ENCODE measurements around the gene TRAP1.

The TRAP1 gene

DNA sequence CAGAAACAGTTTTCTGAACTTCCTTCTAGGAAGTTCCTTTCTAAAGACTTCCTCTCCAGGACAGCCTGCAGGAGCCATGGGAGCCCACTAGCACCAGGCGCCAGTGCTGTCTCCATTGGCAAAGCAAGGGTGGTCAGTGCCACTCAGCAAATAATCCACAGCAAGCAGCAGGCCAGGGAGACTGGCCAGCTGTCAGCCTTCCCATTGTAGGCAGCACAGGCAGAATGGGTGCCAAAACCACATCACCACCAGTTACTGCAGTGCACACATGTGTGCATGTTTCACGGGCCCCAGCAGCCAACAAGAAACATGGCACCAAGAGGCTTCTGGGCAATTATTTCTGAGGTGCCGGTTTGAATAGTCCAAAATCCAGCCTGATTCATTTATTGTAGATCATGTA lies 36.1 kb downstream of the TRAP1 start:
- no peak overlapping the region for H3K4me3 ChIP-seq (ENCODE audit: low read depth, low read length)
- H3K36me3 ChIP-seq (ENCODE audit: control insufficient read depth, insufficient read depth, low read length): peaks cover 45% of the 10 kb centered on the region
- H3K27me3 ChIP-seq (ENCODE audit: control insufficient read depth, insufficient read depth, low read length): no peaks in the 10 kb centered on the region
- no peaks in the 10 kb centered on the region for H3K4me1 ChIP-seq (ENCODE audit: control insufficient read depth, insufficient read depth, low read length)
- no peak overlapping the region for H3K9ac ChIP-seq (ENCODE audit: low read depth, low read length)
- H3K9me3 ChIP-seq (ENCODE audit: control insufficient read depth, insufficient read depth, low read length): no peaks in the 10 kb centered on the region

DNA sequence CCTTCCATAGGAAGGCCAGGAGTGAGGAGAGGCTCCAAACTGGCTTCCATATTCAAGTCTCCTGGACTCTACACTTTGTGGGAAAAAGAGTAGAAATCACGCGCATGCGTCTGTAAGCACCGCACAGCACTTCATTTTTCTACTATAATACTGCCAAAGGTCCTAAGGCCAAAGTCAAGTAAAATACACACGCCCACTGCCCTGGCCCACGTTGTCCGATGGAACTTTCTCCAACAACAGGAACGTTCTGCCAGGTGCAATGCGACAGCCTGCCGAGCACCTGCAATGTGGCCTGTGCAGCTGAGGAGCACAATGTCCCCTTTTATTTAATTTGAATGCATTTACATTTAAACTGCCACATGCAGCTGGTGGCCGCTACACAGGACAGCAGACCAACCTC lies 39.3 kb downstream of the TRAP1 start:
- Histone ChIP-seq H3K36me3 (ENCODE audit: control insufficient read depth, insufficient read depth, low read length) (peaks cover 55% of the 10 kb centered on the region), H3K4me3 (ENCODE audit: low read depth, low read length) (no peak overlapping the region), H3K9ac (ENCODE audit: low read depth, low read length) (no peak overlapping the region), H3K27me3 (ENCODE audit: control insufficient read depth, insufficient read depth, low read length) (no peaks in the 10 kb centered on the region), H3K9me3 (ENCODE audit: control insufficient read depth, insufficient read depth, low read length) (no peaks in the 10 kb centered on the region), H3K4me1 (ENCODE audit: control insufficient read depth, insufficient read depth, low read length) (no peaks in the 10 kb centered on the region)

DNA sequence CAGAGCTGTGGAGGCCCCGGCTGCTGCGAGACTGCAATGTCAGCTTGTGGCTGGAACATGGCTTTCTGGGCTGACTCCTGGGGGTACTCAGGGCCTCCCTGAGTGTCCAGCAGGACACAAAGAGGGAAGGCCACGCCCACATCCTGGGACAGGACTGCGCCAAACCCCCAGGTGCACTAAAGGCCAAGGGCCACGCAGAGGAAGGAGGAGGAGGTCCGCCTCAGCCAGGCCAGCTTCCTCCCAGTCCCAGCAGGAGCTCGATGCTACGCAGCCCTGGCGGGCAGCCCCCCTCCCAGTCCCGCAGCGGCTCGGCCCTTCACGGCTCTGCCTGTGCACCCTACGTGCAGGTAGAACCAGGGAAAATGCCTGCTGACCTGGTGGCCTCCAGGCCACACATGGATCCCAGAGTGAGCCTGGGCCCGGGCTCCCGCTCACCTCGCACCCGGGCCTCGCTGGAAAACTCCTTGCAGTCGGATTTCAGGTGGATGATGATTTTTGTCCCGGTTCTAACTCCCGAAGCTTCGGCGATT lies 41.7 kb downstream of the TRAP1 start:
- H3K4me1 ChIP-seq (ENCODE audit: control insufficient read depth, insufficient read depth, low read length): no peaks in the 10 kb centered on the region
- H3K4me3 ChIP-seq (ENCODE audit: low read depth, low read length): no peak overlapping the region
- H3K9me3 ChIP-seq (ENCODE audit: control insufficient read depth, insufficient read depth, low read length): no peaks in the 10 kb centered on the region
- no peaks in the 10 kb centered on the region for H3K27me3 ChIP-seq (ENCODE audit: control insufficient read depth, insufficient read depth, low read length)
- no peak overlapping the region for H3K9ac ChIP-seq (ENCODE audit: low read depth, low read length)
- H3K36me3 ChIP-seq (ENCODE audit: control insufficient read depth, insufficient read depth, low read length): peaks cover 75% of the 10 kb centered on the region

DNA sequence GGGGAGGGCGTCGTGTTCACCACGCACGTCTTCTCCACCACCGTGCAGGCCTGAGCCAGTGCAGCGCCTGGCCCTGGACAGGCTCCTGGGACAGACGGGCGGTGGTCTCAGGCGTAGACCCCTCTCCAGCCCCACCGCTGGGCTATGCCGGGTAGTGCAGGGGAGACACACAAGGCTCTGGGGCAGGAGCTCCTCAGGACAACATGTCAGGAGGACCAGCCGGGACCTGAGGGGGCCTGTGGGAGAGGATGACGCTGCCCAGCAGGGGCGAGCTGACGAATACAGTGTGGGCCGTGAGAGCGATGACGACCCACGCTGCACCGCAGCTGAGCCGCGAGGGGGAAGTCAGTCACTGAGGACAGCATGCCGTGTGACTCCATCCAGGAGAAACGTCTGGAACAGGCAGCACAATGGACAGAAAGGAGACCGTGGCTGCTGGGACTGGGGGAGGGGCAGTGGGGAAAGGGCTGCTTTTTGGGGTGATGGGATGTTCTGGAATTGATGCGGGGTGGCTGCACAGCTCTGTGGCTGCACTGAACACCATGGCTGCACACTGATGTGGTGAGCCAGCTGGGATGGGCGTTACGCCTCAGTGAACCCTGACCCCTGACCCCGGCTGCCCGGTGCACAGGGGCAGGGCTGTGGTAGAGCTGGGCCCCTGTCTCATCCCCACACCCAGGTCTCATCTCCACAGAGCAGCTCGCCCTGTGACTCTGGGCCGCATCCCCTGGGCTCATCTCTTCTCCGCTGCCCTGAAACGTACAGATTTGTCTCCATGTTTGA lies 42.6 kb downstream of the TRAP1 start:
- peaks cover 76% of the 10 kb centered on the region for H3K36me3 ChIP-seq (ENCODE audit: control insufficient read depth, insufficient read depth, low read length)
- no peaks in the 10 kb centered on the region for H3K9me3 ChIP-seq (ENCODE audit: control insufficient read depth, insufficient read depth, low read length)

DNA sequence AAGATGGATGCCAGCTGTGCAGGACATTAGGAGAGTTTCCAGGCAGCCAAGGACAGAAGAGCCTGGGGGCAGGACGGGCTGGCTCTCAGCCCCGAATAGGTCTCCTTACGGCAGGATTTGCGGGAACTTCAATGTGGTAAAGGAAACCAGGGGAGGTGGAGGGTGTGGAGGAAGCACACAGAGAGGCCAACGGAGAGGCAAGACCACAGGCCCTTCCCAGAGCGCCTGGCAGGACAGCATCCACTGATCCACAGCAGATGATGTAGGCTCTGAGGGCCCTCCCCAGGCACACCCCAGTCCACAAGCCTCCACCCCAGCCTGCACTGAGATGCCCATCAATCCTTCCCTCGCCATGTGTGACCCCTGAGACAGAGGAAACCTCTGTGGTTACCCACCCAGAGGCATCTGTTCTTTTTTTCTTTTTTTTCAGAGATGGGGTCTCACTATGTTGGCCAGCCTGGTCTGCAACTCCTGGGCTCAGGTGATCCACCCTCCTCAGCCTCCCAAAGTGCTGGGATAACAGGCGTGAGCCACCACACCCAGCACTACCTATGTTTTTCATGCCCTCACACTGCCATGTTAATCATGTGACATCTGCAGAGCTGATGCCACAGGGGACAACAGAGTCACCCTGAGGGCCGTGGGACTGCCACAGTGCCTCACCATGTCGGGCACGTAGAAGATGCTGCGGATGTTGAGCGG lies 43.5 kb downstream of the TRAP1 start:
- Histone ChIP-seq H3K9me3 (ENCODE audit: control insufficient read depth, insufficient read depth, low read length) (no peaks in the 10 kb centered on the region), H3K4me3 (ENCODE audit: low read depth, low read length) (no peak overlapping the region), H3K9ac (ENCODE audit: low read depth, low read length) (no peak overlapping the region), H3K27me3 (ENCODE audit: control insufficient read depth, insufficient read depth, low read length) (no peaks in the 10 kb centered on the region), H3K4me1 (ENCODE audit: control insufficient read depth, insufficient read depth, low read length) (no peaks in the 10 kb centered on the region), H3K36me3 (ENCODE audit: control insufficient read depth, insufficient read depth, low read length) (peaks cover 73% of the 10 kb centered on the region)

More for the DNA sequence above, 42.6 kb downstream of the TRAP1 start:
- Histone ChIP-seq H3K9ac (ENCODE audit: low read depth, low read length) (no peak overlapping the region), H3K4me1 (ENCODE audit: control insufficient read depth, insufficient read depth, low read length) (no peaks in the 10 kb centered on the region), H3K4me3 (ENCODE audit: low read depth, low read length) (no peak overlapping the region), H3K27me3 (ENCODE audit: control insufficient read depth, insufficient read depth, low read length) (no peaks in the 10 kb centered on the region)

DNA sequence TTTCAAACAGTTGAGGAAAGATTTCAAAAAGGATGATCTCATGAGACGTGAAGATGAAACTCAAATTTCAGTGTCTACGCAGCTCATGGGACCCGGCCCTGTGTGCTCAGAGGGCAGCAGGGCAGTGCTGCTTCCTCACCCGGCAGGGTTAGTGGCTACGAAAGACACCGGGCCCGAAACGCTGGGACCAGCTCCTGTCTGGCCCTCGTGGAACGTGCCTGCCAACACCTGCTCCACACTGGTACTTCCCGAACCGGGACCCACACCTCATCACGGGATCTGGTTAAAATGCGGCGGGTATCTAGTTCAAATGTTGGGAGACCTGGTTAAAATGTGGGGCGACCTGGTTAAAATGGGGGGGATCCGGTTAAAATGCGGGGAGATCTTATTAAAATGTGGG lies 44.1 kb downstream of the TRAP1 start:
- H3K4me1 ChIP-seq (ENCODE audit: control insufficient read depth, insufficient read depth, low read length): no peaks in the 10 kb centered on the region
- no peak overlapping the region for H3K4me3 ChIP-seq (ENCODE audit: low read depth, low read length)
- no peaks in the 10 kb centered on the region for H3K9me3 ChIP-seq (ENCODE audit: control insufficient read depth, insufficient read depth, low read length)
- no peaks in the 10 kb centered on the region for H3K27me3 ChIP-seq (ENCODE audit: control insufficient read depth, insufficient read depth, low read length)
- H3K9ac ChIP-seq (ENCODE audit: low read depth, low read length): no peak overlapping the region
- H3K36me3 ChIP-seq (ENCODE audit: control insufficient read depth, insufficient read depth, low read length): peaks cover 70% of the 10 kb centered on the region

DNA sequence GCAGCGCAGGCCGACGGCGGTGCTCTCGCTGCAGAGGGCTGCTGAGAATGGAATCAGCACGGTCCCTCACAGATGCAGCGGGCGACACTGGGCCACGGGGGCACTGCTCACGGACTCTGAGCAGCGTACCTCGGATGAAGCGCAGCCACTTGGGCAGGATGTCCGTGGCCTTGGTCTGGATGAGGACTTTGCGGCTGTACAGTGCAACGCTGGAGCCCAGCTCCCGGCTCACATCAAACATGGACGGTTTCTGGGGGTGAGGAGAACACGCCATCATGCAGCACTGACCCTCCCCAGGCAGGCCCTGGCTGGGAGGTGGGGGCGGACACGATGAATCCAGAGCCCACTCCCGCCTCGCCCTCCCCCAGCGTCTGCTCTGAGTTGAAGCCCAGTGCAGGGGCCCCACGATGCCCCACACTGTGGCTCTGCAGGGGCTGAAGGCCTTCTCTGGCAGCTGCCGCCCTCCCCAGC lies 44.7 kb downstream of the TRAP1 start:
- Histone ChIP-seq H3K27me3 (ENCODE audit: control insufficient read depth, insufficient read depth, low read length) (no peaks in the 10 kb centered on the region), H3K9ac (ENCODE audit: low read depth, low read length) (no peak overlapping the region), H3K4me1 (ENCODE audit: control insufficient read depth, insufficient read depth, low read length) (no peaks in the 10 kb centered on the region), H3K36me3 (ENCODE audit: control insufficient read depth, insufficient read depth, low read length) (peaks cover 64% of the 10 kb centered on the region), H3K4me3 (ENCODE audit: low read depth, low read length) (no peak overlapping the region), H3K9me3 (ENCODE audit: control insufficient read depth, insufficient read depth, low read length) (no peaks in the 10 kb centered on the region)

DNA sequence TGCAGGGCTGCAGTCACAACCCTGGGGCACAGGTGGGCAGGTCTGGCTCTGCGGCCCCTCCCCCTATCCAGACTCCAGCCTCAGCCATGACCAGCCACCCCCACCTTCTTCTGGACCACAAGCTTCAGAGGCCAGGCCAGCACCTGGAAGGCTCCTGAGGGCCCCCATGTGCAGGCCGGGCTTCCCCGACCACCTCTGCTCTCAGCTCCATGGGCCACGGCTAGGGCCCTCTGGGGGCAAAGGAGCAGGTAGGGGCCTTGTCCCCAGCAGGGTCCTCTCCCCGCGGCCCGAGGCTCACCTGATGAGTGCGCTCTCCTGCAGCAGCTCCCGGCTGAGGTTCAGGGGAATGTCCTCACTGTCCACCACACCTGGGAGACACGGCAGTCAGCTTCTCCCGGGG lies 45.9 kb downstream of the TRAP1 start:
- no peak overlapping the region for H3K9ac ChIP-seq (ENCODE audit: low read depth, low read length)
- H3K9me3 ChIP-seq (ENCODE audit: control insufficient read depth, insufficient read depth, low read length): no peaks in the 10 kb centered on the region
- no peak overlapping the region for H3K4me3 ChIP-seq (ENCODE audit: low read depth, low read length)
- H3K4me1 ChIP-seq (ENCODE audit: control insufficient read depth, insufficient read depth, low read length): no peaks in the 10 kb centered on the region
- peaks cover 56% of the 10 kb centered on the region for H3K36me3 ChIP-seq (ENCODE audit: control insufficient read depth, insufficient read depth, low read length)
- H3K27me3 ChIP-seq (ENCODE audit: control insufficient read depth, insufficient read depth, low read length): no peaks in the 10 kb centered on the region

DNA sequence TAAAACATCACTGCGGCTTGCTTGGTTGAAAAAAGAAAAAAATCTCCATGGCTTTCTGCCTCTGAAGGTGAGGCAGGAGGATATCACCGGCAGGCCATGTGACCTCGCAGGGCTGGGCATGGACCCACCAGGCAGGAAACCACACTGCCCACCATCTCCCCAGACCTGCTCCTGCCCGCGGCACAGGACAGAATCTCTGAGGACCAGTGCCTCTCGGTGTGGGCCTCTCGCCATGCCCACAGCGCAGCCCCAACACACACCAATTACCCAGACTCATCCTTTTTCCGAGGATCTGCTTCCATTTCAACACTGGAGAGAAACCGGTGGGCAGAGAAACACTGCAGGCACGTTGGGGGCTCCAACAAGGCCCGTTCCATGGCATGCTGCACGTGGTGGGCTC lies 46.6 kb downstream of the TRAP1 start:
- Histone ChIP-seq H3K27me3 (ENCODE audit: control insufficient read depth, insufficient read depth, low read length) (no peaks in the 10 kb centered on the region), H3K36me3 (ENCODE audit: control insufficient read depth, insufficient read depth, low read length) (peaks cover 56% of the 10 kb centered on the region), H3K9me3 (ENCODE audit: control insufficient read depth, insufficient read depth, low read length) (no peaks in the 10 kb centered on the region), H3K9ac (ENCODE audit: low read depth, low read length) (no peak overlapping the region), H3K4me3 (ENCODE audit: low read depth, low read length) (no peak overlapping the region), H3K4me1 (ENCODE audit: control insufficient read depth, insufficient read depth, low read length) (no peaks in the 10 kb centered on the region)

DNA sequence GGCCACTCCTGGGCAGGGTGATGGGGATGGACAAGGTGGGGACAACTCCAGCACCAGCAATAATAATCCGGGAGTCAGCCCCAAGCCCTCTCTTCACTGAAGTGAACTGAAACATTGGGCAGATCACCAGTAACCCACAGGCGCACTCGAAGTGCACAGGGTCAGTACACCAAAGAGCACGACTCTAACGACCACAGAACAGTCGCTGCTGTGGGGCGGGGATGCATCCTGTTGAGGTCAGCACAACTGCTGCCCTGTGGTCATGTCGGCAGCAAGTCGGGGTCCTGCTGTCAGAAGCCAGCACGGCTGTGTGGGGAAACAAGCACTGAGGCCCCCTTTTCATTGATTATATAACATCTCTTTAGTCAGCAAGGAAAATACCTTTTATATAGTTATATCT lies 48.2 kb downstream of the TRAP1 start:
- Histone ChIP-seq H3K9me3 (ENCODE audit: control insufficient read depth, insufficient read depth, low read length) (no peaks in the 10 kb centered on the region), H3K36me3 (ENCODE audit: control insufficient read depth, insufficient read depth, low read length) (peaks cover 56% of the 10 kb centered on the region), H3K4me3 (ENCODE audit: low read depth, low read length) (no peak overlapping the region), H3K27me3 (ENCODE audit: control insufficient read depth, insufficient read depth, low read length) (no peaks in the 10 kb centered on the region), H3K4me1 (ENCODE audit: control insufficient read depth, insufficient read depth, low read length) (no peaks in the 10 kb centered on the region), H3K9ac (ENCODE audit: low read depth, low read length) (no peak overlapping the region)

DNA sequence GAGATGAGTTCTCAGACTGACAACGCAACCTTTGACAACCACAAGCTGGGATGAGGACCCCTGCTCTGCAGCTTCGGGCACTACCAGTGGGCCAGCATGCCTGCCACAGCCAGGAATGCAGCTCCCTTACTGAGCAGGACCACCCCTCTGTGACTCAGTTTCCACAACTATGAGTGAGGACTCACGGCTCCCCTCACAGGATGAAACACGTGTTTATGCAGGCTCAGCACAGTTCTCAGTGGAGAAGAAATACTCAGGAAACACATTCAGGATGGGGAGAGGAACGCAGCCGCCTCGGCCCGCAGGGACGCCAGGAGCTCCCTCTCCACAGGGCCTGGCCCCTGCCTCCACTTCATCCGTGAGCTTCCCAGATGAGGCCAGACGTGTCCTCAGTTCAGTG lies 48.7 kb downstream of the TRAP1 start:
- Histone ChIP-seq H3K9me3 (ENCODE audit: control insufficient read depth, insufficient read depth, low read length) (no peaks in the 10 kb centered on the region), H3K27me3 (ENCODE audit: control insufficient read depth, insufficient read depth, low read length) (no peaks in the 10 kb centered on the region), H3K4me1 (ENCODE audit: control insufficient read depth, insufficient read depth, low read length) (no peaks in the 10 kb centered on the region), H3K9ac (ENCODE audit: low read depth, low read length) (no peak overlapping the region), H3K36me3 (ENCODE audit: control insufficient read depth, insufficient read depth, low read length) (peaks cover 56% of the 10 kb centered on the region), H3K4me3 (ENCODE audit: low read depth, low read length) (no peak overlapping the region)

DNA sequence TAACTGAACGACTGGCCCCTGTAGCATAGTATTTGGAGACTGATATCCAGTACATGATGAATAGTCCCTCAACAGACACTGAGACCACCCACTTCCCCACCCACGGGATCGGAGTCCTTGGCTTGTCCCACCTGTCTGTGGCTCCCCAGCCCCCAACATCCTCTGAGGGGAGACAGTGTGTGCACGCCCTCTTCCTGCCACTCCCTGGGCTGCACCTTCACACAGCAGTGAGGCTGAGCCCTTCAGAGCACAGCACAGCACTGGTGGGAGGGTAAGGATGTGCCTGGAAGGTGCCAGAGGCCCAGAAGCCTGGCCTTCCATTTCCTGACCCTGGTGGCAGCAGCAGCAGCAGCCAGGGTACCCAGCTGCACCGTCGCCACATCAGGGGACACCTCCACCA lies 51.8 kb downstream of the TRAP1 start:
- H3K36me3 ChIP-seq (ENCODE audit: control insufficient read depth, insufficient read depth, low read length): peaks cover 57% of the 10 kb centered on the region
- no peak overlapping the region for H3K9ac ChIP-seq (ENCODE audit: low read depth, low read length)
- no peaks in the 10 kb centered on the region for H3K27me3 ChIP-seq (ENCODE audit: control insufficient read depth, insufficient read depth, low read length)
- no peaks in the 10 kb centered on the region for H3K4me1 ChIP-seq (ENCODE audit: control insufficient read depth, insufficient read depth, low read length)
- no peak overlapping the region for H3K4me3 ChIP-seq (ENCODE audit: low read depth, low read length)
- no peaks in the 10 kb centered on the region for H3K9me3 ChIP-seq (ENCODE audit: control insufficient read depth, insufficient read depth, low read length)
